ENCODE results near the gene LRMDA.

The LRMDA gene

DNA sequence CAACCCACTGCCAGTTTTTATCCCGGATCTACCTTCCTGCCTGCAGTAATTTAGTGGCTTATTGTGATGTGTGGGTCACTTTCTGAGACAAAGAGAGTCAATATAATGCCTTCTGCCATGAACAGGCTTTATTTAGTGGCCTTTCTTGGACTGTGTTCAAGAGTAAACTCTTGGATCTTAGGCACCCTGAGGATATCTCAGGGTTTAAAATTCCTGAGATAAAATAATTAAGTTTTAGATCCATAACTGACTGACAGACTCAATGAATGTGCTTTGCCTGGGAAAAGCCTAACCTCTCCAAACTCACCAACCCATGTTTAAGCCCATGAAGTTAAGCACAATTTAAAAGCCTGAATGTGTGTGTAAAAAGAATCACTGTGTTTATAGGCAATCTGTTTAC, 564.3 kb downstream of the LRMDA start:
- in situ Hi-C loops (cut with MboI; ENCODE audit: low sequenced_read_pairs): no loop called here

- in situ Hi-C loops (cut with MboI; ENCODE audit: low sequenced_read_pairs): no loop called here
These were observed 567.6 kb downstream of the LRMDA start for GRCh38 chr10:75999001-75999400.

- in situ Hi-C loops (cut with MboI; ENCODE audit: low sequenced_read_pairs): no loop called here
These were observed 568.2 kb downstream of the LRMDA start for GRCh38 chr10:75999515-76000209.

GRCh38 chr10:76000550-76000949, 569.1 kb downstream of the LRMDA start:
- in situ Hi-C loops (cut with MboI; ENCODE audit: low sequenced_read_pairs): no loop called here

DNA sequence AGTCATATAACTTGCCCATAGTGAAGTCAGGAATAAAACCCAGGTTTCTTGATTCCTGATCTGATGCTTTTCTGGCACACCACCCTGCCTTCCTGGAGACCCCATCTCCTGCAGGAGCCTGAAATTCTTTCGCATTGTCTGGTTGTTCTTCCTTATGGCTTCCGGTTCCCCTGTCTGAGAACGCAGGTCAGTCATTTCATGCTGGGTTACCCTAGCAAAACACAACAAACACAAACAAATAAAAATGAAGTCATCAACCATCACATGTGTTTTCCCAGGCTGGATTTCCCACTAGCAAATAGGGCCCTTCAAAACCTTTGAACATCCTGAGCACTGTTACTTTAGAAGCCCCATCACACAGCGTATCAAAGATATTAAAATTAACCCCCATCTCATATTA, 569.6 kb downstream of the LRMDA start:
- in situ Hi-C loops (cut with MboI; ENCODE audit: low sequenced_read_pairs): no loop called here

GRCh38 chr10:76001461-76001860, 570.0 kb downstream of the LRMDA start:
- in situ Hi-C loops (cut with MboI; ENCODE audit: low sequenced_read_pairs): no loop called here

GRCh38 chr10:76002262-76002854, 570.9 kb downstream of the LRMDA start:
- in situ Hi-C loops (cut with MboI; ENCODE audit: low sequenced_read_pairs): no loop called here

DNA sequence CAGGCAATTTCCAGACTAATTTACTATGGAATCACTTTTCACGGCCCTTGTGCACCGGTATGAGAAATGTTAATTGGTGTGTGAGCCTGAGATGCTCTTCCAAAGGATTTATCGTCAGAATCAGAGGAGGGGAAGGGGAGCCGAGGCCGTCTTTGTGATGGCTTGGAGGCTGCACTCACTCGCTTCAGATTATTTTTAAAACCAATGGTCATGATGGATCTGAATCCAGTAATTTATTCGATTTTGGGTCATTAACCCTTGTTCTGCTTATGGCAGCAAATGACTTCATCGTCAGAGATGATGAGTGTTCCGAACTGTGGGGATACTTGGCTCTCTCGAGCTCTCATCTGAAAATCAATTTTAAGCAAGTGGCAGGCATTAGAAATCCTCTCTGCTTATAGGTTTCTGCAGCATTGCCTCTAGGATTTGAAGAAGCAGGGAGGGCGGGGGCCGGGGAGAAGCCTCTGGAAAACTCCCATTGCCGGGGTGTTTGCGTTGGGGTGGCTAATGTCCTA, 576.3 kb downstream of the LRMDA start:
- in situ Hi-C loops (cut with MboI; ENCODE audit: low sequenced_read_pairs): no loop called here

GRCh38 chr10:76009531-76009930, 578.1 kb downstream of the LRMDA start:
- in situ Hi-C loops (cut with MboI; ENCODE audit: low sequenced_read_pairs): no loop called here

- in situ Hi-C loops (cut with MboI; ENCODE audit: low sequenced_read_pairs): no loop called here
These were observed 579.3 kb downstream of the LRMDA start for GRCh38 chr10:76010703-76011102.

- in situ Hi-C loops (cut with MboI; ENCODE audit: low sequenced_read_pairs): no loop called here
These were observed 581.4 kb downstream of the LRMDA start for GRCh38 chr10:76012716-76013327.

- in situ Hi-C loops (cut with MboI; ENCODE audit: low sequenced_read_pairs): no loop called here
These were observed 583.8 kb downstream of the LRMDA start for GRCh38 chr10:76015245-76015644.

DNA sequence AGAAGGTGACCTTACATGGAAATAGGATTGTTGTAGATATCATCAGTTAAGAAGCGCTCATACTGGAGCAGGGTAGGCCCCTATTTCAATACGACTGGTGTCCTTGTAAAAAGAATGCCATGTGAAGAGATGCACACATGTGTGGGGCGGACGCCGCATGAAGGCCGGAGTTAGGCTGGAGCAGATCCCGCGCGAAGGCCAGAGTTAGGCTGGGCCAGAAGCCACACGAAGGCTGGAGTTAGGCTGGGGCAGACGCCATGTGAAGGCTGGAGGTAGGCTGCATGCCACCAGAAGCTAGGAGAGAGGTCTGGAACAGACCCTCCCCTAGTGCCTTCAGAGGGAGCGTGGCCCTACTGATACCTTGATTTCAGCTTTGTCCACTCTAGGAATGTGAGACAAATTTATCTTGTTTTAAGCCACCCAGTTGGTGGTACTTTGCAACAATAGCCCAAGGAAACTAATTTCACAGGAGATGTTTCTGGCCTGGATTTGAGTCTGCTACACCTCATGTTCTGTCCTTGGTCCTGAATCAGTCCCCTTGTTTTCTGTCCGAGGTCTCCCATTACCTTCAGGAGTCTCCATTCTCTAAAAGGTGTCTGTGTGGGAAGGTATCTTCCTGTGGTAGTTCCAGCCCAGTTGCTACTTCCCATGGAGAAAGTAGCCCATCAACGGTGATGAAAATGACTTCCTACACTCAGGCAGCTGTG, 585.8 kb downstream of the LRMDA start:
- in situ Hi-C loops (cut with MboI; ENCODE audit: low sequenced_read_pairs): no loop called here

GRCh38 chr10:76017733-76018433, 586.5 kb downstream of the LRMDA start:
- in situ Hi-C loops (cut with MboI; ENCODE audit: low sequenced_read_pairs): no loop called here

DNA sequence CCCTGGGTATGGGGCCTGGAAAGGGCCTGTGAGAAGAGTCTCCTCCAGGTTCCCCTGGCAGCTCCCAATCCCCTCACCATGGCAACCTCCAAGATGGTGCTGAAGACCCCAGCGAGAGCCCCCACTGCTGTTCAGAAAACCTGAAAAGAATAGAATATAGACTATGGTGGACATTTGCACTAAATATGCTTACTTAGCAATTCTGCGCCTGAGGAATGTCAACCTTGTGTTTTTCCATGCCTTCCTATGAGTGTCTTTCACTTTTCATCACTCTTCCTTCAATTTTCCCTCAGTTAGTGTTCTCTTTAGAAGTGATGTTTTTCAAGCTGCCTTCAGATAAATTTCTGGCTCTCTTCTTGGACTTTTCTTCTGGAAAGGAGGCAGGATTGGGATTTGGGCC, 589.2 kb downstream of the LRMDA start:
- in situ Hi-C loops (cut with MboI; ENCODE audit: low sequenced_read_pairs): no loop called here

DNA sequence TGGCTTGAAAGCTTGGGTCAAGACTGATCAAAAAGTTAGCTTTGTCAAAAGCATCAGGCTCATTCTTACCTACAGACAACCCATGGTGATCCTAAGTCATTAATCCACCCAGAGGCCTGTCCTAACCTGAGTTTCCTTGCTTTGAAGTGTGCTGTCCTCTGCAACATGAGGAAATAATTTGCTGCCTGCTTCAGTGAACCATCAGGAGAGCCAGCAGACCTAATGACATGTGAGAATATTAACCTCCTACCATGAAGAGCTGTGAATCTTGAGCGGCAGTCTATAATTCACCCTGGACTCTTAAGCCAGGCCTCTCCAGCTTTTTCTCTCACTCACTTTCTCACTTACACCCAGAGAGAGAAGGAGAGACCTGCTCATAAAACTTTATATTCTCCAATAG, 590.0 kb downstream of the LRMDA start:
- in situ Hi-C loops (cut with MboI; ENCODE audit: low sequenced_read_pairs): no loop called here

DNA sequence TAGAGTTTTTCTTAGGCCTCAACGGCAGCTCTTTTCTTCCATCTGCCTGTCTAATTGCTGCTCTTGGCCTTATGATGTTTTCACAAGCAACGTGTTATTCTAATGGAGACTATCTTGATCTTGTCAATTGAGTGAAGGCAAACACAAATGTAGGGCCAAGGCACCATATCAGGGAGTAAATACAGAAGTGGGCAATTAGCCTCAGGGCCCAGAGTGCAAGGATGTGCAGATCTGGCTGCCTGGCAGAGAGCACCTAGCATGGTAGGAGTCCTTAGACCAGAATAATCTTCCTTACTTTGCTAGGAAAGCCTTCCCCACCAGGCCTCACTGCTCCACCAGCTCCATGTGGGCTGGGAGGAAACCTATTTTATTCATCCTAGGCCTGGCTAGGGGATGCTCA, 590.9 kb downstream of the LRMDA start:
- in situ Hi-C loops (cut with MboI; ENCODE audit: low sequenced_read_pairs): no loop called here

DNA sequence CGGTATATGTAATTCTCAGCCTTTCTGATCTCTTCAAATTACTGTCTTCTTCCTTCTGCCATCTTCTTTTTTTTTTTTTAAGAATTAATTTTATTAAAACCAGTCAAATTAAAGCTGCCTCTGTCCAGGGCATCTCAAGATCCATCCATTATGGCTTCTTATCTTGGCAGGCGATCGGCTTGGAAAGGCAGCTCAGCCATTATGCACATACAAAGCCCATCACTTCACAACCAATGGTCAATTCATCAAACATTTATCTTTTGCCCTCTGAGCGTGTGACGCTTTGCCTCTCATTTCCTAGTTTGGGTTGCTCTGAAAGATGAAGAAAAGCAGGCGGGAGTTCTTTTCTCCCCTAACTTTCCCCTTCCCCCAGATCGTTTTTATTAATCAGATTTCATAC, 591.6 kb downstream of the LRMDA start:
- in situ Hi-C loops (cut with MboI; ENCODE audit: low sequenced_read_pairs): no loop called here

GRCh38 chr10:76024460-76025123, 593.2 kb downstream of the LRMDA start:
- in situ Hi-C loops (cut with MboI; ENCODE audit: low sequenced_read_pairs): loop anchor here (25.0 kb wide), 1 partner anchor 637 kb away; no protein-coding TSS in a partner anchor

- in situ Hi-C loops (cut with MboI; ENCODE audit: low sequenced_read_pairs): loop anchor here (25.0 kb wide), 1 partner anchor 638 kb away; no protein-coding TSS in a partner anchor
These were observed 593.7 kb downstream of the LRMDA start for GRCh38 chr10:76025124-76025477.

Measured in HL-60/S4 treated with retinoic acid at 250 ng/mL for 4 days and 3 days (cell line).